ENCODE measurements around the gene PCDHGB4.

- TF ChIP-seq, protein P1, sequence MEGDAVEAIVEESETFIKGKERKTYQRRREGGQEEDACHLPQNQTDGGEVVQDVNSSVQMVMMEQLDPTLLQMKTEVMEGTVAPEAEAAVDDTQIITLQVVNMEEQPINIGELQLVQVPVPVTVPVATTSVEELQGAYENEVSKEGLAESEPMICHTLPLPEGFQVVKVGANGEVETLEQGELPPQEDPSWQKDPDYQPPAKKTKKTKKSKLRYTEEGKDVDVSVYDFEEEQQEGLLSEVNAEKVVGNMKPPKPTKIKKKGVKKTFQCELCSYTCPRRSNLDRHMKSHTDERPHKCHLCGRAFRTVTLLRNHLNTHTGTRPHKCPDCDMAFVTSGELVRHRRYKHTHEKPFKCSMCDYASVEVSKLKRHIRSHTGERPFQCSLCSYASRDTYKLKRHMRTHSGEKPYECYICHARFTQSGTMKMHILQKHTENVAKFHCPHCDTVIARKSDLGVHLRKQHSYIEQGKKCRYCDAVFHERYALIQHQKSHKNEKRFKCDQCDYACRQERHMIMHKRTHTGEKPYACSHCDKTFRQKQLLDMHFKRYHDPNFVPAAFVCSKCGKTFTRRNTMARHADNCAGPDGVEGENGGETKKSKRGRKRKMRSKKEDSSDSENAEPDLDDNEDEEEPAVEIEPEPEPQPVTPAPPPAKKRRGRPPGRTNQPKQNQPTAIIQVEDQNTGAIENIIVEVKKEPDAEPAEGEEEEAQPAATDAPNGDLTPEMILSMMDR (IDR thresholded peaks at IDR 0.05): peak in 4 of 12 donors; percentile 16 to 31 (median 24)
- TF ChIP-seq POLR2A (IDR thresholded peaks at IDR 0.05): no peak
Observed at GRCh38 chr5:141382469-141383294, 4.8 kb upstream of the PCDHGB4 start, which contains the start of gene PCDHGA7.

Data from heart left ventricle (tissue), 13 donors.